GM12878 (cell line): ENCODE results near the gene GTF3A. TPM values are rescaled to one million over a fixed set of nuclear protein-coding genes. Genes with fewer than 3 reads are reported as not detected.

Source experiments
- ATAC-seq: fragments of 200-7000 bp; cut with Tn5 transposase; 3 replicates; pipeline ENCODE4 v1.9.1; 2020; ENCODE audit warnings: mild to moderate bottlenecking, moderate library complexity
- BruUV-seq: library from RNA; stranded (reverse); fragments of 400-500 nt; replicated peaks from 2 replicates; lab custom pipeline; 2021; lab: Mats Ljungman, UMichigan
- CTCF ChIA-PET: fragments of 300-600 bp; sonication (Branson Sonifier 250); formaldehyde crosslinking; extraction: SDS; loops from one replicate; lab custom pipeline; 2021; ENCODE audit warnings: inconsistent platforms; lab: Yijun Ruan, JAX
- POLR2A ChIA-PET: fragments of 350-600 bp; formaldehyde crosslinking; extraction: SDS; loops from one replicate; lab custom pipeline; 2021; ENCODE audit warnings: inconsistent platforms; lab: Charles Lee
- RAD21 ChIA-PET: fragments of 300-600 bp; sonication (Branson Sonifier 250); formaldehyde crosslinking; loops from one replicate; lab custom pipeline; 2023; ENCODE audit warnings: antibody characterized with exemption; ENCODE audit not compliant: unreplicated experiment; lab: Charles Lee
- SMC1A ChIA-PET: fragments of 300-600 bp; sonication (Branson Sonifier 250); formaldehyde crosslinking; loops from one replicate; lab custom pipeline; 2023; ENCODE audit not compliant: unreplicated experiment, uncharacterized antibody; lab: Charles Lee
- DNase-seq: peaks from one replicate; pipeline ENCODE4 v3.0.0-alpha.2; 2011; ENCODE audit warnings: low read depth, low spot score
- FAIRE-seq: peaks from 3 replicates; lab custom pipeline; 2011; peaks lifted over from hg19 to GRCh38; lab: Jason Lieb, UNC
- H2AFZ ChIP-seq: 2 replicates; pipeline ENCODE4 v1.6.0; 2011; ENCODE audit warnings: low read depth, low read length, control low read depth; ENCODE audit not compliant: control insufficient read depth
- H3K27ac ChIP-seq: 2 replicates; pipeline ENCODE4 v1.5.1; 2011; ENCODE audit warnings: control low read depth; ENCODE audit not compliant: control insufficient read depth, insufficient read depth
- H3K27me3 ChIP-seq, 2 experiments: replicated peaks in 1 of 2; 2 replicates each; pipeline versions ENCODE4 v1.6.0 to v1.6.1; 2011; ENCODE audit warnings: low read length in 1 of 2; ENCODE audit not compliant: control insufficient read depth in 2 of 2, insufficient read depth in 2 of 2
- H3K36me3 ChIP-seq, 2 experiments: 2 replicates each; pipeline ENCODE4 v1.5.1; 2011; ENCODE audit warnings: low read length in 1 of 2; ENCODE audit not compliant: control insufficient read depth in 2 of 2, insufficient read depth in 2 of 2
- H3K4me1 ChIP-seq: 2 replicates; pipeline ENCODE4 v1.6.1; 2011; ENCODE audit warnings: mild to moderate bottlenecking, low read length, moderate library complexity, mixed read lengths; ENCODE audit not compliant: control insufficient read depth, insufficient read depth
- H3K4me2 ChIP-seq: 2 replicates; pipeline ENCODE4 v1.6.0; 2011; ENCODE audit warnings: control low read depth; ENCODE audit not compliant: control insufficient read depth, insufficient read depth
- H3K4me3 ChIP-seq: fragments of 200-600 bp; sonication (generic); 2 replicates; pipeline ENCODE4 v1.5.1; 2016
- H3K79me2 ChIP-seq: 2 replicates; pipeline ENCODE4 v1.6.0; 2011; ENCODE audit warnings: low read length; ENCODE audit not compliant: control insufficient read depth, insufficient read depth
- H3K9ac ChIP-seq: 2 replicates; pipeline ENCODE4 v1.8.0; 2011; ENCODE audit warnings: low read length, control low read depth, mixed read lengths; ENCODE audit not compliant: control insufficient read depth, insufficient read depth
- H3K9me3 ChIP-seq: replicated peaks from 3 replicates; pipeline ENCODE4 v1.5.1; 2011; ENCODE audit warnings: mild to moderate bottlenecking, low read length; ENCODE audit not compliant: control insufficient read depth, insufficient read depth
- H4K20me1 ChIP-seq: 2 replicates; pipeline ENCODE4 v1.6.0; 2011; ENCODE audit not compliant: control insufficient read depth, insufficient read depth
- CBFB ChIP-seq: IDR thresholded peaks from 2 replicates; pipeline ENCODE4 v1.6.1; 2016; ENCODE audit warnings: antibody characterized with exemption, low read depth
- CBX5 ChIP-seq: sonication (generic); IDR thresholded peaks from 2 replicates; pipeline ENCODE4 v1.6.1; 2016; ENCODE audit warnings: low read depth, moderate library complexity, mild to moderate bottlenecking, inconsistent platforms
- NR2F1 ChIP-seq: fragments of 450-650 bp; conservative IDR thresholded peaks from 2 replicates; pipeline ENCODE4 v1.6.1; 2017; ENCODE audit warnings: mild to moderate bottlenecking
- POLR2A ChIP-seq: IDR thresholded peaks from 2 replicates; pipeline ENCODE4 v1.6.1; 2011; ENCODE audit warnings: low read depth, mild to moderate bottlenecking, low read length
- TBL1XR1 ChIP-seq: IDR thresholded peaks from 2 replicates; pipeline ENCODE4 v1.6.1; 2012; ENCODE audit warnings: low read depth, low read length, improper control_type of control experiment
- ZNF622 ChIP-seq: fragments of 450-650 bp; IDR thresholded peaks from 2 replicates; pipeline ENCODE4 v1.6.1; 2017; ENCODE audit warnings: mild to moderate bottlenecking, inconsistent platforms
- WGBS: methylation state at CpG from one replicate; pipeline ENCODE4 v1.1.6; 2016; ENCODE audit warnings: low lambda C conversion rate; ENCODE audit not compliant: insufficient replicate concordance, insufficient coverage; ENCODE audit errors: missing lambda C conversion rate; 5-methylcytosine and 5-hydroxymethylcytosine counted together
- in situ Hi-C: fragments of 300-500 bp; cut with MboI; formaldehyde crosslinking; loops from 9 replicates; pipeline ENCODE4 v1.14.3; 2018; ENCODE audit warnings: mixed read lengths
- intact Hi-C: fragments of 100-400 bp; cut with micrococcal nuclease; formaldehyde crosslinking; loops from one replicate; pipeline ENCODE4 v1.14.2; 2022; ENCODE audit not compliant: unreplicated experiment
- polyA plus RNA-seq, 11 experiments: library from polyadenylated mRNA; depleted of rRNA in 4 of 11; unstranded in 6 of 11; stranded (reverse) in 5 of 11; fragments of >200 nt; fragmentation: Nextera tagmentation in 4 of 11; fragmentation: Illumina TruSeq in 1 of 11; extraction: Ambion mirVana in 4 of 11; extraction: Trizol in 1 of 11; gene quantifications; 1 replicate in 1 of 11; 2 replicates in 10 of 11; pipeline versions ENCODE4 v1.2.1 to v1.2.3, GENCODE V29; 2011 to 2016; ENCODE audit warnings: inconsistent platforms in 2 of 11, missing spikeins in 2 of 11, low read depth in 1 of 11
- total RNA-seq, 4 experiments: library from RNA; depleted of rRNA in 3 of 4; stranded (reverse); fragments of >200 nt in 3 of 4; fragmentation: Illumina TruSeq in 1 of 4; extraction: Trizol in 1 of 4; gene quantifications; 2 replicates each; pipeline versions ENCODE4 v1.2.1 to v1.2.3, GENCODE V29; 2013 to 2021
- TF ChIP-seq, protein P1 (sequence below): IDR thresholded peaks from 2 replicates; pipeline ENCODE4 v1.6.1; 2012; ENCODE audit warnings: mild to moderate bottlenecking, low read depth, low read length

The GTF3A gene
- total and polyA plus RNA-seq, 10 of the 15 experiments (the other 5 are each of a cell fraction or from before 2014, with no cell fraction given), result 74.2 to 524 (median 216) TPM

DNA sequence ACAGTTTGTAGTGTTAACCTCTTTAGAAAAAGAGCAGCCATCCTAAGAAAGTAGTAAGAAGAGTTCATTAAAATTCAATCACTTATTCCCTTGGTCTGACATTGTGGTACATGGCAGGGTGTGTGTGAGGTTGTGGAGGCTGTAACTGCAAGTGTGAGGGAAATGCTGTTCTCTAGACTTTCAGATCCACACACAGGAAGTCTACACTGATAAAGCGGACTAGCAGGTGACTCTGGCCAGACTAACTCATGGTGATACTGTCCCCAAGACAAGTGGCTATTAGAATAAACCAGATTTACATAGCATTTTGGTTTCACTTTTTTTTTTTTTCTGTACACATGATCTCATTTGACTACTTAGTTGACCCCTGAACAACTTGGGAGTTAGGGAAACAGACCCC is 16.0 kb downstream of the GTF3A start:
- ChIA-PET RAD21 (no interaction called here), POLR2A (no interaction called here), CTCF (no interaction called here), SMC1A (interaction anchor here (0.7 kb wide), 1 partner anchor 52 kb away, joined by 3 read pairs; no protein-coding TSS in a partner anchor)
- Histone ChIP-seq H3K9ac (no peak overlapping the region), H3K4me2 (no peak overlapping the region), H4K20me1 (no peaks in the 10 kb centered on the region), H3K36me3 (peaks cover under 1 to 6% of the 10 kb centered on the region in 2 experiments; a peak in 3 of 4 replicates), H3K4me3 (no peak overlapping the region), H3K9me3 (no peaks in the 10 kb centered on the region), H2AFZ (no peak overlapping the region), H3K79me2 (no peaks in the 10 kb centered on the region), H3K27ac (no peak overlapping the region), H3K4me1 (peaks cover 4% of the 10 kb centered on the region; the same call in 1 of the 2 replicates), H3K27me3 (no peaks in the 10 kb centered on the region)
- in situ Hi-C loops, result no loop called here
- 43% methylated on average over 1 of the region's 1 CpG for WGBS
- no peak for FAIRE-seq
- no peak for ATAC-seq
- BruUV-seq, result no TSS peak
- intact Hi-C loops, result no loop called here
- TF ChIP-seq, protein P1, sequence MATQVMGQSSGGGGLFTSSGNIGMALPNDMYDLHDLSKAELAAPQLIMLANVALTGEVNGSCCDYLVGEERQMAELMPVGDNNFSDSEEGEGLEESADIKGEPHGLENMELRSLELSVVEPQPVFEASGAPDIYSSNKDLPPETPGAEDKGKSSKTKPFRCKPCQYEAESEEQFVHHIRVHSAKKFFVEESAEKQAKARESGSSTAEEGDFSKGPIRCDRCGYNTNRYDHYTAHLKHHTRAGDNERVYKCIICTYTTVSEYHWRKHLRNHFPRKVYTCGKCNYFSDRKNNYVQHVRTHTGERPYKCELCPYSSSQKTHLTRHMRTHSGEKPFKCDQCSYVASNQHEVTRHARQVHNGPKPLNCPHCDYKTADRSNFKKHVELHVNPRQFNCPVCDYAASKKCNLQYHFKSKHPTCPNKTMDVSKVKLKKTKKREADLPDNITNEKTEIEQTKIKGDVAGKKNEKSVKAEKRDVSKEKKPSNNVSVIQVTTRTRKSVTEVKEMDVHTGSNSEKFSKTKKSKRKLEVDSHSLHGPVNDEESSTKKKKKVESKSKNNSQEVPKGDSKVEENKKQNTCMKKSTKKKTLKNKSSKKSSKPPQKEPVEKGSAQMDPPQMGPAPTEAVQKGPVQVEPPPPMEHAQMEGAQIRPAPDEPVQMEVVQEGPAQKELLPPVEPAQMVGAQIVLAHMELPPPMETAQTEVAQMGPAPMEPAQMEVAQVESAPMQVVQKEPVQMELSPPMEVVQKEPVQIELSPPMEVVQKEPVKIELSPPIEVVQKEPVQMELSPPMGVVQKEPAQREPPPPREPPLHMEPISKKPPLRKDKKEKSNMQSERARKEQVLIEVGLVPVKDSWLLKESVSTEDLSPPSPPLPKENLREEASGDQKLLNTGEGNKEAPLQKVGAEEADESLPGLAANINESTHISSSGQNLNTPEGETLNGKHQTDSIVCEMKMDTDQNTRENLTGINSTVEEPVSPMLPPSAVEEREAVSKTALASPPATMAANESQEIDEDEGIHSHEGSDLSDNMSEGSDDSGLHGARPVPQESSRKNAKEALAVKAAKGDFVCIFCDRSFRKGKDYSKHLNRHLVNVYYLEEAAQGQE, result no peak
- TF ChIP-seq TBL1XR1 (no peak), POLR2A (no peak), CBFB (no peak), ZNF622 (no peak), NR2F1 (no peak), CBX5 (no peak)
- DNase-seq, result no peak
